COLO668 (cell line): ENCODE measurements around the gene HCRTR1.

Source experiments
- DNase-seq: peaks from one replicate; lab custom pipeline; 2025; ENCODE audit not compliant: unreplicated experiment; lab: John Stamatoyannopoulos, UW

The HCRTR1 gene

DNA sequence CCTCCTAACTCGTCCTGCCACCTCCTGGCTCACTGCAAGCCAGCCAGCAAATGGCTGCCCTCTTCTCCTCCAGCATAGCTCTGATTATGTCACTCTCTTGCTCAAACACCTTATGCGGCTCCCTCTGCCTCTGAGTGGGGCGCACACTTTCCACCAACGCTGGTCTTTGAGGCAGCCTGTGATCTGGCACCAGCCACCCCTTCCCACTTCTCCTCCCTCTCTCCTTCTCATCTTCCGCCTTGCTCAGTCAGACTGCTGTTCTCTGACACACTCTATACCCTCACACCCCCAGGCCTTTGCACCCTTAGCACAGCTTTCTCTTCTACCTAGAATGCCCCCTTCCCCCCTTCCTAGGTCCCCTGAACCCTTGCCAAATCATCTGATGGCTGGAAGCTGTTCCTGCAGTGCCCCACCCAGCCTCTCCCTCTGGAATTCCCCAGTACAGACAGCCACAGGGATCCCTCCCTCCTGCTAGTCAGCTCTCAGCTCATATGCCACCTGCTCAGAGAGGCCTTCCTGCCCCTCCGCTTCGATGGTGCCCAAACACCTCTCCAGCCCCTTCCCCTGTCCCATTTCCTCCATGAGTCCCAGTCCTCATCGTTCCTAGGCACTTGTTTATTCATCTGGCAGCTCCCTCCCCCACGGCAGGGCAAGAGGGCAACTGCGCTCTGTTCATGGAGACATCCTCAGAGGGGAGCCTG is 48.9 kb downstream of the HCRTR1 start:
- peak; percentile 81 for DNase-seq

DNA sequence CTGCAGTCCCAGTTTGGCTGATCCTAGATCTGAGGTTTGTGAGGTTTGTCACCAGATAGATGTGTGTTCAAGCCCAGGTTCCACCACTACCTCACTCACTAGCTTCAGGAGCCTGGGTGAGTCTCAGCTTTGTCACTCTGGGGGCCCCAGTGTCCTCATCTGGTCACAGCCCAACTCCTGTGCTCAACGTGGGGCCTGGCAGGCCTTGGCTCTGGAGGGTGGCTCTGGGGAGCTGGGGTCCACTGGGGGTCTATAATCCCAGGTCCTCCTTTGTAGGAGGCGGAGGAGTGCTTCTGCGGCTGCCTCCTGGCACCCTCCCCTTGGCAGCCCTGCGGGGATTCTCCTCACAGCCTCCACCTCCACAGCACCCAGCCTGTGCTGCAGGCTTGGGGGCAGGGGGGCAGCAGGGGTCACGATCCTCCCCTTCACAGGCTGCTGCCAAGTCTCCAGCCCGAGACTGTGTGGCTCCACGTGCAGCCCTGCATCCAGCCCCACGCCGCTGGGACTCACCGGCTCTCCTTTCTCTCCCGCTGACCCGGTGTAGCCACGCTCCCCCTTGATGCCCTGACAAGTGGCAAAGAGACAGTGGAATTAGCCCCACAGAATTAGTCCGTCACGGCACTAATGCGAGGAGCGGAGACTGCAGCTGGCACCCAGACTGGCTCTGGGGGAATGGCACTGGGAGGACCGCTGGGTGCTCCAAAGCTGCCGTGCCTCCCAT is 49.7 kb downstream of the HCRTR1 start:
- DNase-seq = no peak

DNA sequence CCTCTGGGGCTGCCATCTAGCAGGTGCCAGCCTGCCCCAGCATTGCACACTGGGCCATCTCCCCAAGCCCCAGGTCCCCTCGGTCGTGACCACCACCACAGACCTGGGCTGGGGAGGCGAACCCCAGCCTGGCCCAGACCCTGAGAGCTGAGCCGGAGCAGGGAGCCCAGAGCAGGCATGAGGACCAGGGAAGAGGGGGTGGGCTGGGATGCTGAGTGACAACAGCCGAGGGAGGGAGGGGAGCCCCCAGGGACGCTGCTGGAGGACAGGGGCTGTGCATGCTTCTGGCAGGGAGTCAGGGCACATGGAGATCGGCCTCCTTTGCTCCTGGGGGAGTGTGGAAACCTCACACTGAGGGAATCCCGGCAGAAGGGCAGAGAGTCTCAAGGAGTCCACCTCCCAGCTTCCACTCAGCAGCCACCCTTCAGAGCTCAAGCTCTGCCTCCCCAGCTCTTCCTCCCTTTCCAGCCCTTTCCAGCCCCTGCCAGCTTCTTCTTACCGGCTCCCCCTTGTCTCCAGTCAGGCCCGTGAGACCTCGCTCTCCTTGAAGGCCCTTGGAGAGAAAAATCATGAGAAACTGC is 50.9 kb downstream of the HCRTR1 start:
- no peak for DNase-seq

DNA sequence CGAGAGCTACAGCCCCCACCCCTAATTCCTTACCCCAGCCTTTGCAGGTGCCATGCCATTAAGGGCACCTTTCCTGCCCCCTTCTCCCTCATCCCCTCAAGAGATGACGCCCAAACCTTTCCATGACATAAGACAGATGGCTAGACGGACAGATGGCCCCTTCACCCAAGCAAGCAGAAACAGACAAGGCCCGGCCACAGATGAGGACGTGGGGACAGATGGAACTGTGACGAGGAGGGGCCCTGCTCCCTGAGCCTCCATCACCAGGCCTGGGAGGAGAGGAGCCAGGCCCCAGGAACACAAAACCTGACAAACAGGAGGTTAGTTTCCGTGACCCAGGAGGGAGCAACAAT is 51.9 kb downstream of the HCRTR1 start:
- no peak for DNase-seq

DNA sequence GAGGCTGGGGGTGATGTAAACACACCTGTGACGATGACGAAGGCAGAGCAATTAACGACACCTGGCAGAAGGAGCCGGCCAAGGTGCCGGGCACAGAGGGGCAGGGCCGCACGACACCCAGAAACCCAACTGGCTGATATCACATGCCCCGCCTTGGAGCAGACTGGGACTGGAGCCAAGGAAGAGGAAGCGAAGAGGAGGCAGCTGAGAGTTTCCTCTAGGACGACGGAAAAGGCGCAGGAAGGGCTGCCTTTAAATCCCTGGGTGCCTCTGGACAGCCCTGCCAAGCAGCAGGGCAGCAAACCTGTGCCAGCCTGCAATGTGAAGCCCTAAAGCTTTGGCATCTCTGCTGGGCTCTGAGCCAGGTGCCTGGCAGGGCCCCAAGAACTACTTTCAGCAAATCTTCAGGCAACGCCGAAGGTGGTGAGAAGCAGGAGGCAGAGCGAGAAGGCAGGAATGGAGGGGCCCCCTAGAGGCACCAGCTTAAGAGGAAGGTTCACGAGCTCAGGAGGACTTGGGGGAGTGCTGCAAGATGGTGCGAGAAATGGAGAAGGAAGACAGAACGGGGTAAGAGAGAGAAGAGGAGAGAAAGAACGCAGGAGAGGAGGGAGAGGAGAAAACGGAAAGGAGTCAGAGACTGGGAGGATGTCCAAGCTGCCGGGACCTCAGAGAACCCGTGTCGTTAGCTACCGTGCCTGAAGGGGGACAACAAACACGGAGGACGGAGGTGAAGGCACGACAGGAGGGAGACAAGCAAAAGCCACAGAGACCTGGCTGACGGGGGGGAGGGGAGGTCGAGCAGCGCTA is 52.5 kb downstream of the HCRTR1 start:
- peak; percentile 96 for DNase-seq

DNA sequence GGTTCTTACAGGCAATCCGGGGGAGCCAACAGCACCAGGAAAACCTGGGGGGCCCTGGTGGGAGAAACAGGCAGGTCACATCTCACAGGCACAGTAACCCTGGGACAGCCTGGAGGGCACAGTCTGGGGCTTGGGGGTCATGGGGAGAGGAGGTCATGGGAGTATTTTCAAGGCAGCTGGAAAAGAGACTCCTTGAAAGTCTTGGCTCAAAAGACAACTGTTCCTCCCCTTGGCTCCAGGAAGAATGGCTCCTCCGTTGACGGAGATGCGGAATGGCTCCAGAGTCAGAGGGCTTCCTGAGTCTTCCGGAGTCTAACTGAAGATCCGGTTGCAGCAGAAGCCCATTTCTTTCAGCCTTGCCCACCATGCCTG is 53.1 kb downstream of the HCRTR1 start:
- DNase-seq = no peak

DNA sequence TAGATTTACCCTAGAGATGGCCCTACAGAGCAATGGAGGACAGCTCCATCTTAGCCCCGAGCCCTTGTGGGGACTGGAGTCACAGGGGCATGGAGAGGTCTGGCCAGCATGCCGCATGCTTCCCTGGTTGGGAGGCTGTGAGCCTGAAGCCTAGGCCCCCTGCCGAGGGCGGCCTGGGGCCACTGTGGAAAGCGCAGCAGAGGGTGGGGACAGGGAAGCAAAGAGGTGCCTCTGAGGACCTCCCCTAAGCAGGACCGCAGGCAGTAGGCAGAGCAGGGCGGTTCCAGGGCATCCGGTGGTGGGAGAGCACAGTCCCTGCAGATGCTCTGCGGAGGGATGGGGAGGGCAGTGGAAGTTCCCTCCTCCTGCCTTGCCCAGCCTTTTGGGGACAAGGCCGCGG is 53.7 kb downstream of the HCRTR1 start:
- no peak for DNase-seq

DNA sequence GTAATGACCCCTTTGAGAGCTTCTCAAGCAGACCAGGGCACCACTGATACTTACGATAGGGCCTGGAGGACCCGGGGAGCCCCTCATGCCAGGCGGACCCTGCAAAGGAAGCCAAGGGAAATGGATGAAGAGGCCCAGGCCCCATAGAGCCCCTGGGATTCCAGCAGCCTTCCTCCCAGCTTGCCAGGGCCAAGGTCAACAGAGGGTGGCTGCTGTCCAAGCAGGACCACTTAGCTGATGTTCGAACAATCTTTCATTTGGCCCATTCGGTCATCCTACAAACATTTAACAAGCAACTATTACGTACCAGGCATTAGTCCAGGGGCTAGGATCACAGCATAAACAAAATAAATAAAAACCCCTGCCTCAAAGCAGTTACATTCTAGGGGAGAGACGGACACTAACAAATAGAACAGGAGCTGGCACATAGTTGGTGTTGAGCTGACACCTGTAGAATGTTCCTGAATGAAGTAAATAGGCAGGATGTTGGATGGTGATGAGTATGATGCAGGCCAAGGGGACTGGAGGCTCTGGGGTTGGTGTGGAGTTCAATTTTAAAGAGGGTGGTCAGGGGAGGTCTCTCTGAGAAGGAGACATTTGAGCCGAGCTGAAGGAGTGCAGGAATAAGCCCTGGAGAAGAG is 54.2 kb downstream of the HCRTR1 start:
- DNase-seq = no peak

DNA sequence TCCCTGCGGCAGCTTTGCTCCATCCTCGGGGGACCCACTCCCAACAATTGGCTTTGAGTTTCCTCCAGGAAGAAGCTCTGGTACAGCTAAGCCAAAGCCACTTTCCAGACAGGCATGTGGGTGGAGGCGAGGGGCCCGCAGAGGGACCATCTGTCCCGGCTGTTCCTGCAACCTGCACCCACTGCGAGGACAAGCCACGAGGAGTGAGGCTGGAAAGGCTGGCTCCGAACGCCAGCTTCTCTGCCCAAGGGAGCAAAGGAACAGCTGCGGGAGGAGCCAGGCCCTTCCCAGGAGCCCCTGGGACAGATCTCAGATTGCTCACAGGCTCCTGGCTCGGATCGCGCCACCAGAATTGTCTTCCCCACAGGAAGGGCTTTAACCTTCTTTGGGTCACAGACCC is 55.5 kb downstream of the HCRTR1 start:
- no peak for DNase-seq

DNA sequence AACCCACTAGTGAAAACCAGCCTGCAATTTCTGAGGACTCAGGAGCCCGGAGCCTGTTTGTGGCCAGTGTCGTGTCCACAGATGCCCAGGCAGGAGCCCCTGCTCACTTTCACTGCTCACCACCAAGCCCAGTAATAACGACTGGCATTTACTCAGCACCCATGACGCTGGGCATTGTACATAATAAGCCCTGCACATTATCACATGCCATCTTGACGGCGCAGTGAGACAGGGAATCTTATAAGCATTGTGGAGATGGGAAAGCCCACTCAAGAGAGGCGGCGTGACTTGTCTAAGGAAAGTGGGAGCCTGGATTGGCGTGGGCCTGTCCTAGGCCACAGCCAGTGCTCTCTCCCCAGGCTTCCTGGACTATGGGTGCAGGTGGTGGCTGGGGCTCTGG is 55.9 kb downstream of the HCRTR1 start:
- no peak for DNase-seq

DNA sequence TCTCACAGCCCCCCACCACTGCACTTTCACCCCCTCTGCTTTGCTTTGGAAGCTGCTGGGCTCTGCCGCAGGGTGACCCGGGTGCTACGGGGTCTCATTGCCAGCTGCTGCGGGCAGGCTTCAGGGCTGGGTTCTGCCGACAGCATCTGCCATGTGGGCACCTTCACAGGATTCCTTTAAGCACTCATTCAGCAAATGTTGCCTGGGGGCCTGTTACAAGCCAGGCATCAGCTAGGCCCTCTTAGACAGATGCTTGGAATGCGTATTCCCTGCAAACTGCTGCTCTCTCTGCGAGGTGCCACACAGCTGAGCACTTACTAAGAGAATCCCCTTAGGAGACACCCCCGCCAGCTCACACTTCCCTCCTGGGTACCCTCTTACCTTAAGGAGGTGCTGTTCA is 57.1 kb downstream of the HCRTR1 start:
- no peak for DNase-seq

DNA sequence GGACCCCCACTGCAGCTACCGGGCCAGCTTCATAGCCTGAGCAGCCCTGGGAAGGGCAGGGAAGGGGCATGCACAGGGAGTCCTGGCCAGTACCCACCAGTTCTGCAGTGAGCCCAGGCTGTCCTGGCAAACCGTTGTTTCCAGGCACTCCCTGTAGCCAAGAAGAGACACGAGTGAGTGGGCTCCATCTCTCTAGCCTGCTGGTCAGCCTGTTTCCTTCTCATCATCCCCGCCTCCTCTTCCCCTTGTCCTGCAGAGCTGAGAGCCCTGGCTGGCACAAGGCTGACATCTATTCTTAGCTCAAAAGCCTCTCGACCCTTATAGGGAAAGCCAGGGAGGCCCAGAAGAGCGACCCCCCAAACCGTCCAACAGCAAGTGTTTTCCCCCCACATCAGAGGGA is 57.7 kb downstream of the HCRTR1 start:
- DNase-seq = no peak

DNA sequence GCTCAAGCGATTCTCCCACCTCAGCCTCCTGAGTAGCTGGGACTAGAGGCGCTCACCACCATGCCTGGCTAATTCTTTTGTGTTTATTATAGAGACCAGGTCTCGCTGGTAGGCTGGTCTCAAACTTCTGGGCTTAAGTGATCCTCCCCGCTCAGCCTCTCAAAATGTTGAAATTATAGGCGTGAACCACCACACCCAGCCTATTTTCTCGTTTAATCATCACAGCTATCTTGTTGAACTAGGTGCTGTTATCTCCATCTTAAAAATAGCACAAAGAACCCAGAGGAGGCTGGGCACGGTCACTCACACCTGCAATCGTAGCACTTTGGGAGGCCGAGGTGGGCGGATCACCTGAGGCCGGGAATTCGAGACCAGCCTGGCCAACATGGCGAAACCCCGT is 58.3 kb downstream of the HCRTR1 start:
- no peak for DNase-seq
